GM19025 (cell line): Measurements from ENCODE around the gene MLIP.

Experiments used
- ATAC-seq: cut with Tn5 transposase; IDR thresholded peaks from one replicate; pipeline ENCODE4 v1.9.1; 2021; ENCODE audit warnings: mild to moderate bottlenecking, low read depth, moderate library complexity; ENCODE audit not compliant: unreplicated experiment

MLIP gene

GRCh38 chr6:54096811-54097210, 14.4 kb upstream of the MLIP start:
- no peak for ATAC-seq

GRCh38 chr6:54097753-54098152, 13.5 kb upstream of the MLIP start:
- ATAC-seq, result no peak

GRCh38 chr6:54098450-54099044, 12.7 kb upstream of the MLIP start:
- no peak for ATAC-seq

- ATAC-seq, result no peak
Observed at GRCh38 chr6:54099225-54099624, 12.0 kb upstream of the MLIP start.

- peak; percentile 80 for ATAC-seq
Observed at GRCh38 chr6:54100411-54101006, 10.7 kb upstream of the MLIP start.

- no peak for ATAC-seq
Observed at GRCh38 chr6:54102238-54102637, 9.0 kb upstream of the MLIP start.

GRCh38 chr6:54103497-54103896, 7.7 kb upstream of the MLIP start:
- ATAC-seq, result no peak

GRCh38 chr6:54106727-54107126, 4.5 kb upstream of the MLIP start:
- no peak for ATAC-seq

- no peak for ATAC-seq
Observed at GRCh38 chr6:54107470-54108090, 3.7 kb upstream of the MLIP start.

- ATAC-seq, result no peak
Observed at GRCh38 chr6:54108271-54108670, 3.0 kb upstream of the MLIP start.

- no peak for ATAC-seq
Observed at GRCh38 chr6:54109586-54109985, 1.7 kb upstream of the MLIP start.

GRCh38 chr6:54112151-54112650, 958 bp downstream of the MLIP start:
- ATAC-seq, result no peak

- ATAC-seq, result no peak
Observed at GRCh38 chr6:54114991-54115390, 3.7 kb downstream of the MLIP start.

GRCh38 chr6:54115966-54116365, 4.7 kb downstream of the MLIP start:
- ATAC-seq, result no peak

- no peak for ATAC-seq
Observed at GRCh38 chr6:54118117-54118516, 6.9 kb downstream of the MLIP start.

GRCh38 chr6:54125493-54125892, 14.2 kb downstream of the MLIP start:
- ATAC-seq, result no peak

GRCh38 chr6:54130179-54130578, 18.9 kb downstream of the MLIP start:
- ATAC-seq, result no peak

- no peak for ATAC-seq
Observed at GRCh38 chr6:54132587-54132986, 21.3 kb downstream of the MLIP start.

GRCh38 chr6:54133186-54133585, 21.9 kb downstream of the MLIP start:
- ATAC-seq, result no peak

- no peak for ATAC-seq
Observed at GRCh38 chr6:54134935-54135334, 23.7 kb downstream of the MLIP start.

- no peak for ATAC-seq
Observed at GRCh38 chr6:54135665-54136369, 24.6 kb downstream of the MLIP start.
